Measurements from ENCODE around the gene KRTAP4-4. TPM values are rescaled to one million over a fixed set of nuclear protein-coding genes. Genes with fewer than 3 reads are reported as not detected.

Gene KRTAP4-4
- total and polyA plus RNA-seq, 9 of the 15 experiments (the other 6 are each of a cell fraction or from before 2014, with no cell fraction given) = not detected

DNA sequence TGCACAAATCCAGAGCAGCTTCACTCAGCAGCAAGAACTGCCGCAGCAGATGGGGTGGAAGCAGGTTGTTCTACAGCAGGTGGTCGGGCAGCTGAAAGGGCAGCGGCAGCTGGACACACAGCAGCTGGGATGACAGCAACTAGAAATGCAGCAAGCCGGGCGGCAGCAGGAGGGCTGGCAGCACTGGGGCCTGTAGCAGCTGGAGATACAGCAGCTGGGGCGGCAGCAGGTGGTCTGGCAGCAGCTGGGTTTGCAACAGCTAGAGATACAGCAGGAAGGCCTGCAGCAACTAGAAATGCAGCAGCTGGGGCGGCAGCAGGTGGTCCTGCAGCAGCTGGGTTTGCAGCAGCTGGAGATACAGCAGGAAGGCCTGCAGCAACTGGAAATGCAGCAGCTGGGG, 7.0 kb upstream of the KRTAP4-4 start (continued):
- TF ChIP-seq RBBP5 (IDR thresholded peaks at IDR 0.05; ENCODE audit: borderline replicate concordance, insufficient read depth, low read length, poor library complexity, severe bottlenecking) = no peak
- TF ChIP-seq SUPT5H (IDR thresholded peaks at IDR 0.05) = no peak
- no peak for TF ChIP-seq ZNF79 (CRISPR knock-in tag; IDR thresholded peaks at IDR 0.05; ENCODE audit: low read depth)

DNA sequence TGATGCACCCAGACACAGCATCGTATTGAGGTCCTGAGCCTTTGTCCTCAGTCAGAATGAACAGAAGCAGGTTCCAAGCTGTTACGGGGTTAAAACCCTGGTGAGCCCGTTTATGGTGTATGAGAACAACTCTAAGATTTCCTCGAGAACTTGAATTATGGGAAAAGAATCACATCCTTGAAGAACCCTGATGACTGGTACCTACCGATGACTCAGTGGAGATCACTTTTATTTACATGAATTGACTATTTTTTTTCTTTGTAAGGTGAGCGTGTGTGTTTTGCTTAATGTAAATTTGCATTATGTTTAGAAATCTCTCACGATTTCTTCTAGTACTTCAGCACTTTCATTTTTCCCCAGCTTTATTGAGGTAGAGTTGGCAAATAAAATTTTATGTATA, 3.3 kb upstream of the KRTAP4-4 start:
- H3K4me1 ChIP-seq (replicated peaks in 1 of 2; ENCODE audit: control insufficient read depth in 2 of 2, insufficient read depth in 2 of 2, low read length in 2 of 2) = peaks cover 0 to 3% of the 10 kb centered on the region in 2 experiments; a peak in 1 of 5 replicates
- TF ChIP-seq ZNF445 (CRISPR knock-in tag; IDR thresholded peaks at IDR 0.05; ENCODE audit: low read depth) = no peak
- TF ChIP-seq, protein P1, sequence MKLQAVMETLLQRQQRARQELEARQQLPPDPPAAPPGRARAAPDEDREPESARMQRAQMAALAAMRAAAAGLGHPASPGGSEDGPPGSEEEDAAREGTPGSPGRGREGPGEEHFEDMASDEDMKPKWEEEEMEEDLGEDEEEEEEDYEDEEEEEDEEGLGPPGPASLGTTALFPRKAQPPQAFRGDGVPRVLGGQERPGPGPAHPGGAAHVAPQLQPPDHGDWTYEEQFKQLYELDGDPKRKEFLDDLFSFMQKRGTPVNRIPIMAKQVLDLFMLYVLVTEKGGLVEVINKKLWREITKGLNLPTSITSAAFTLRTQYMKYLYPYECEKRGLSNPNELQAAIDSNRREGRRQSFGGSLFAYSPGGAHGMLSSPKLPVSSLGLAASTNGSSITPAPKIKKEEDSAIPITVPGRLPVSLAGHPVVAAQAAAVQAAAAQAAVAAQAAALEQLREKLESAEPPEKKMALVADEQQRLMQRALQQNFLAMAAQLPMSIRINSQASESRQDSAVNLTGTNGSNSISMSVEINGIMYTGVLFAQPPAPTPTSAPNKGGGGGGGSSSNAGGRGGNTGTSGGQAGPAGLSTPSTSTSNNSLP (IDR thresholded peaks at IDR 0.05; ENCODE audit: borderline replicate concordance, low read depth, low read length) = no peak
- TF ChIP-seq KAT2B (IDR thresholded peaks at IDR 0.05; ENCODE audit: low read depth, low read length) = no peak
- TF ChIP-seq SAFB (IDR thresholded peaks at IDR 0.05; ENCODE audit: borderline replicate concordance, low read depth, low read length) = no peak
- TF ChIP-seq TSC22D4 (tag; IDR thresholded peaks at IDR 0.05) = no peak
- TF ChIP-seq POLR2AphosphoS5 (IDR thresholded peaks at IDR 0.05; ENCODE audit: control insufficient read depth, insufficient read depth, low read depth, low read length) = no peak
- TF ChIP-seq RBM34 (IDR thresholded peaks at IDR 0.05; ENCODE audit: borderline replicate concordance, insufficient read depth, low read length) = no peak
- TF ChIP-seq, protein P2, sequence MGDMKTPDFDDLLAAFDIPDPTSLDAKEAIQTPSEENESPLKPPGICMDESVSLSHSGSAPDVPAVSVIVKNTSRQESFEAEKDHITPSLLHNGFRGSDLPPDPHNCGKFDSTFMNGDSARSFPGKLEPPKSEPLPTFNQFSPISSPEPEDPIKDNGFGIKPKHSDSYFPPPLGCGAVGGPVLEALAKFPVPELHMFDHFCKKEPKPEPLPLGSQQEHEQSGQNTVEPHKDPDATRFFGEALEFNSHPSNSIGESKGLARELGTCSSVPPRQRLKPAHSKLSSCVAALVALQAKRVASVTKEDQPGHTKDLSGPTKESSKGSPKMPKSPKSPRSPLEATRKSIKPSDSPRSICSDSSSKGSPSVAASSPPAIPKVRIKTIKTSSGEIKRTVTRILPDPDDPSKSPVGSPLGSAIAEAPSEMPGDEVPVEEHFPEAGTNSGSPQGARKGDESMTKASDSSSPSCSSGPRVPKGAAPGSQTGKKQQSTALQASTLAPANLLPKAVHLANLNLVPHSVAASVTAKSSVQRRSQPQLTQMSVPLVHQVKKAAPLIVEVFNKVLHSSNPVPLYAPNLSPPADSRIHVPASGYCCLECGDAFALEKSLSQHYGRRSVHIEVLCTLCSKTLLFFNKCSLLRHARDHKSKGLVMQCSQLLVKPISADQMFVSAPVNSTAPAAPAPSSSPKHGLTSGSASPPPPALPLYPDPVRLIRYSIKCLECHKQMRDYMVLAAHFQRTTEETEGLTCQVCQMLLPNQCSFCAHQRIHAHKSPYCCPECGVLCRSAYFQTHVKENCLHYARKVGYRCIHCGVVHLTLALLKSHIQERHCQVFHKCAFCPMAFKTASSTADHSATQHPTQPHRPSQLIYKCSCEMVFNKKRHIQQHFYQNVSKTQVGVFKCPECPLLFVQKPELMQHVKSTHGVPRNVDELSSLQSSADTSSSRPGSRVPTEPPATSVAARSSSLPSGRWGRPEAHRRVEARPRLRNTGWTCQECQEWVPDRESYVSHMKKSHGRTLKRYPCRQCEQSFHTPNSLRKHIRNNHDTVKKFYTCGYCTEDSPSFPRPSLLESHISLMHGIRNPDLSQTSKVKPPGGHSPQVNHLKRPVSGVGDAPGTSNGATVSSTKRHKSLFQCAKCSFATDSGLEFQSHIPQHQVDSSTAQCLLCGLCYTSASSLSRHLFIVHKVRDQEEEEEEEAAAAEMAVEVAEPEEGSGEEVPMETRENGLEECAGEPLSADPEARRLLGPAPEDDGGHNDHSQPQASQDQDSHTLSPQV (IDR thresholded peaks at IDR 0.05) = no peak
- TF ChIP-seq ELF1 (tag; IDR thresholded peaks at IDR 0.05) = no peak
- no peak for TF ChIP-seq ZC3H8 (IDR thresholded peaks at IDR 0.05)
- intact Hi-C loops (cut with micrococcal nuclease) (no loop called here), in situ Hi-C loops (cut with MboI) (no loop called here)
- CTCF ChIA-PET (ENCODE audit: low intra/inter-chr PET ratio) = interaction anchor here (0.7 kb wide), 1 partner anchor 174 kb away, joined by 4 read pairs; no protein-coding TSS in a partner anchor
- no peak overlapping the region for H3K27ac ChIP-seq (ENCODE audit: extremely low read depth, low read depth, low read length)
- DNase-seq (ENCODE audit: extremely low read depth in 1 of 4, low spot score in 3 of 4) = no peak
- no peak for ATAC-seq
- H2AFZ ChIP-seq (ENCODE audit: low read depth, low read length) = no peak overlapping the region
- H3K27me3 ChIP-seq (ENCODE audit: control insufficient read depth in 2 of 2, insufficient read depth in 2 of 2, low read length in 2 of 2) = peaks cover 0 to 6% of the 10 kb centered on the region in 2 experiments; a peak in 1 of 5 replicates
- no peaks in the 10 kb centered on the region for H3K36me3 ChIP-seq (ENCODE audit: control insufficient read depth, insufficient read depth, low read length)
- H3K9ac ChIP-seq (ENCODE audit: insufficient read depth in 1 of 2, low read depth in 2 of 2, low read length in 2 of 2) = no peak overlapping the region
- H3K79me2 ChIP-seq (ENCODE audit: control insufficient read depth, insufficient read depth, low read length) = no peaks in the 10 kb centered on the region
- POLR2A ChIA-PET = no interaction called here
- H3K4me3 ChIP-seq = no peak overlapping the region
- no peaks in the 10 kb centered on the region for H3K9me1 ChIP-seq (ENCODE audit: control insufficient read depth, insufficient read depth, low read length)
- no peak overlapping the region for H3K4me2 ChIP-seq (ENCODE audit: insufficient read depth, low read length)
- H4K20me1 ChIP-seq (replicated peaks; ENCODE audit: control insufficient read depth, insufficient read depth, low read length) = no peaks in the 10 kb centered on the region
- WGBS (ENCODE audit: insufficient coverage, low coverage, missing lambda C conversion rate) = 2% methylated on average over 7 of the region's 7 CpGs
- no peaks in the 10 kb centered on the region for H3K9me3 ChIP-seq (replicated peaks; ENCODE audit: control insufficient read depth, insufficient read depth, low read depth, low read length)
- no TSS peak for BruUV-seq (replicated peaks)
- no peak for FAIRE-seq

All from K562 (cell line).